Transverse colon (tissue), 4 donors: ENCODE data around the gene LRP1. TPM values are rescaled to one million over a fixed set of nuclear protein-coding genes. Genes with fewer than 3 reads are reported as not detected.

ENCODE experiments used
- DNase-seq: peaks from one replicate; pipeline ENCODE4 v3.0.0-alpha.2; 2019
- H3K27ac ChIP-seq, 4 donors: fragments of 200-600 bp; sonication (generic); 2 replicates each; pipeline ENCODE4 v1.5.1; 2016 to 2018; ENCODE audit warnings: inconsistent platforms in 4 of 4
- H3K27me3 ChIP-seq: fragments of 200-600 bp; sonication (generic); 2 replicates; pipeline ENCODE4 v1.5.1; 2017; ENCODE audit warnings: inconsistent platforms
- H3K36me3 ChIP-seq, 4 donors: fragments of 200-600 bp; sonication (generic); 2 replicates each; pipeline ENCODE4 v1.5.1; 2017 to 2019; ENCODE audit warnings: inconsistent platforms in 4 of 4
- H3K4me1 ChIP-seq, 4 donors: fragments of 200-600 bp; sonication (generic); 2 replicates each; pipeline ENCODE4 v1.5.1; 2017 to 2020; ENCODE audit warnings: inconsistent platforms in 4 of 4
- H3K4me3 ChIP-seq, 4 donors: fragments of 200-600 bp; sonication (generic); 1 replicate in 1 of 4; 2 replicates in 3 of 4; pipeline versions ENCODE4 v1.5.1 to v1.6.1; 2017 to 2019; ENCODE audit warnings: inconsistent platforms in 4 of 4
- H3K9me3 ChIP-seq, 2 donors: fragments of 200-600 bp; sonication (generic); 2 replicates each; pipeline ENCODE4 v1.5.1; 2017 to 2019; ENCODE audit warnings: inconsistent platforms in 2 of 2
- CTCF ChIP-seq, 5 experiments: fragments of 200-600 bp in 3 of 5; fragments of 450-650 bp in 2 of 5; sonication (generic) in 3 of 5; IDR thresholded peaks; 1 replicate in 2 of 5; 2 replicates in 3 of 5; pipeline ENCODE4 v1.5.1; 2016 to 2017; ENCODE audit warnings: antibody characterized with exemption in 5 of 5, inconsistent platforms in 3 of 5, mild to moderate bottlenecking in 2 of 5, moderate library complexity in 1 of 5
- EP300 ChIP-seq: sonication (generic); formaldehyde crosslinking; IDR thresholded peaks from one replicate; pipeline ENCODE4 v1.6.1; 2017; ENCODE audit warnings: antibody characterized with exemption, low read depth
- POLR2A ChIP-seq: fragments of 450-650 bp; IDR thresholded peaks from one replicate; pipeline ENCODE4 v1.6.1; 2016; ENCODE audit warnings: antibody characterized with exemption, mild to moderate bottlenecking, moderate library complexity
- POLR2AphosphoS5 ChIP-seq, 3 donors: sonication (generic); formaldehyde crosslinking; IDR thresholded peaks; one replicate each; pipeline ENCODE4 v1.6.1; 2016; ENCODE audit warnings: antibody characterized with exemption in 3 of 3
- WGBS, 2 donors: methylation state at CpG; one replicate each; pipeline ENCODE4 v1.1.5; 2018; ENCODE audit warnings: low coverage in 1 of 2; 5-methylcytosine and 5-hydroxymethylcytosine counted together
- in situ Hi-C, 4 donors: fragments of 200-750 bp; cut with MboI; loops; one replicate each; pipeline versions ENCODE4 v1.15.0 to v1.15.1; 2017; ENCODE audit warnings: low sequenced_read_pairs in 3 of 4, low pct_ligation_motif_present in 1 of 4, low pct_unique_long_range_greater_than_20kb in 1 of 4
- intact Hi-C: fragments of 100-400 bp; cut with DNase I; formaldehyde crosslinking; loops from one replicate; pipeline ENCODE4 v1.15.1; 2023; ENCODE audit warnings: low total_unique reads
- total RNA-seq, 4 donors: library from RNA; depleted of rRNA; stranded (reverse); fragments of >200 nt; gene quantifications; one replicate each; pipeline ENCODE4 v1.1.0, GENCODE V29; 2016

The LRP1 gene
- total RNA-seq, 4 donors from 2014 or later: 94.3 to 248 (median 199) TPM

GRCh38 chr12:57258977-57259970, 131.0 kb downstream of the LRP1 start:
- in situ Hi-C loops: no loop called here
- intact Hi-C loops: no loop called here
- TF ChIP-seq EP300 (no peak), POLR2AphosphoS5 (IDR thresholded peaks at IDR 0.05) (no peak), CTCF (IDR thresholded peaks at IDR 0.05) (no peak), POLR2A (no peak)
- no peak for DNase-seq
- no peaks in the 10 kb centered on the region for H3K27me3 ChIP-seq
- H3K4me3 ChIP-seq: no peak overlapping the region
- no peak overlapping the region for H3K27ac ChIP-seq
- H3K36me3 ChIP-seq: peaks cover 0 to 33% (median 16%) of the 10 kb centered on the region in 4 donors
- 72 to 73% methylated on average over 2 to 6 of the region's 6 CpGs for WGBS, 2 donors
- no peaks in the 10 kb centered on the region for H3K9me3 ChIP-seq
- no peaks in the 10 kb centered on the region for H3K4me1 ChIP-seq

- in situ Hi-C loops: no loop called here
- TF ChIP-seq POLR2A (no peak), POLR2AphosphoS5 (IDR thresholded peaks at IDR 0.05) (no peak), EP300 (no peak), CTCF (IDR thresholded peaks at IDR 0.05) (no peak)
- Histone ChIP-seq H3K4me3 (no peak overlapping the region), H3K9me3 (no peaks in the 10 kb centered on the region), H3K27ac (no peak overlapping the region), H3K4me1 (no peaks in the 10 kb centered on the region), H3K36me3 (peaks cover 0 to 38% (median 17%) of the 10 kb centered on the region in 4 donors), H3K27me3 (no peaks in the 10 kb centered on the region)
- DNase-seq: no peak
- intact Hi-C loops: loop anchor here (5.0 kb wide), 1 partner anchor 192 kb away; no protein-coding TSS in a partner anchor
- 90 to 92% methylated on average over 3 to 4 of the region's 4 CpGs for WGBS, 2 donors
These were observed 132.1 kb downstream of the LRP1 start for GRCh38 chr12:57260366-57260765.

GRCh38 chr12:57261428-57261865, 133.2 kb downstream of the LRP1 start:
- Histone ChIP-seq H3K27me3 (no peaks in the 10 kb centered on the region), H3K9me3 (no peaks in the 10 kb centered on the region), H3K27ac (no peak overlapping the region), H3K36me3 (peaks cover 0 to 38% (median 14%) of the 10 kb centered on the region in 4 donors), H3K4me1 (no peaks in the 10 kb centered on the region), H3K4me3 (no peak overlapping the region)
- TF ChIP-seq EP300 (no peak), POLR2A (no peak), CTCF (IDR thresholded peaks at IDR 0.05) (no peak), POLR2AphosphoS5 (IDR thresholded peaks at IDR 0.05) (no peak)
- in situ Hi-C loops (no loop called here), intact Hi-C loops (loop anchor here (5.0 kb wide), 1 partner anchor 191 kb away; no protein-coding TSS in a partner anchor)
- 60 to 83% methylated on average over 2 of the region's 2 CpGs for WGBS, 2 donors
- no peak for DNase-seq

GRCh38 chr12:57262126-57262822, 134.0 kb downstream of the LRP1 start:
- peaks cover 0 to 36% (median 11%) of the 10 kb centered on the region in 4 donors for H3K36me3 ChIP-seq
- DNase-seq: no peak
- intact Hi-C loops: loop anchor here (5.0 kb wide), 1 partner anchor 190 kb away; no protein-coding TSS in a partner anchor
- H3K27me3 ChIP-seq: no peaks in the 10 kb centered on the region
- H3K9me3 ChIP-seq: no peaks in the 10 kb centered on the region
- in situ Hi-C loops: no loop called here
- H3K27ac ChIP-seq: no peak overlapping the region
- no peak for TF ChIP-seq POLR2A
- no peak for TF ChIP-seq POLR2AphosphoS5 (IDR thresholded peaks at IDR 0.05)
- TF ChIP-seq EP300: no peak
- no peak for TF ChIP-seq CTCF (IDR thresholded peaks at IDR 0.05)
- no peaks in the 10 kb centered on the region for H3K4me1 ChIP-seq
- no peak overlapping the region for H3K4me3 ChIP-seq
- WGBS, 2 donors: 92% methylated on average over 1 to 3 of the region's 3 CpGs
